GM18502 (cell line): Measurements from ENCODE around the gene TBXAS1.

ENCODE experiments used
- ATAC-seq: cut with Tn5 transposase; IDR thresholded peaks from one replicate; pipeline ENCODE4 v1.9.1; 2021; ENCODE audit warnings: mild to moderate bottlenecking; ENCODE audit not compliant: unreplicated experiment, poor library complexity

Gene TBXAS1

DNA sequence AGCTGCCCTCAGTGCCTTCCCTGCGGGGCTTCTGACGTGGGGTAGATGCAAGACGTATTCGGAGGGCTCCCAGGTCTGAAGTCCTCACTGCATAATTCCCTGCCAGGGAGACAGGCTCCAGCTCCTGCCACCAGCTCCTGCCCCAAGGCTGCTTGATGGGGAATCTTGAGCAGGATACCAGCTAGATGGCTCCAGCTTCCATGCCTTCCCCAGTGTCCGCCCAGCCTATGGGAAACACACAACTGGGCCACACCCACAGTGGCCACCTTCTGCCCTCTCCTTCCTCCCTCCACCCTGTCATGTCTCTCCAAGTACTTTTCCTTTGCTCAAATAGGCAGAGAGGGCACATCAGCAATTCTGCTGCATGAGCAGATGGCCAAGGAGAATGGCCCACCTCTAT is 137.9 kb downstream of the TBXAS1 start:
- ATAC-seq = no peak

- ATAC-seq = no peak
These were observed 139.9 kb downstream of the TBXAS1 start for GRCh38 chr7:139968931-139969330.

- ATAC-seq = no peak
These were observed 143.0 kb downstream of the TBXAS1 start for GRCh38 chr7:139972029-139972428.

GRCh38 chr7:139973101-139974050 is 144.3 kb downstream of the TBXAS1 start:
- ATAC-seq = no peak

GRCh38 chr7:139974179-139974811 is 145.2 kb downstream of the TBXAS1 start:
- ATAC-seq = no peak

GRCh38 chr7:139976055-139976837 is 147.2 kb downstream of the TBXAS1 start:
- ATAC-seq = no peak

DNA sequence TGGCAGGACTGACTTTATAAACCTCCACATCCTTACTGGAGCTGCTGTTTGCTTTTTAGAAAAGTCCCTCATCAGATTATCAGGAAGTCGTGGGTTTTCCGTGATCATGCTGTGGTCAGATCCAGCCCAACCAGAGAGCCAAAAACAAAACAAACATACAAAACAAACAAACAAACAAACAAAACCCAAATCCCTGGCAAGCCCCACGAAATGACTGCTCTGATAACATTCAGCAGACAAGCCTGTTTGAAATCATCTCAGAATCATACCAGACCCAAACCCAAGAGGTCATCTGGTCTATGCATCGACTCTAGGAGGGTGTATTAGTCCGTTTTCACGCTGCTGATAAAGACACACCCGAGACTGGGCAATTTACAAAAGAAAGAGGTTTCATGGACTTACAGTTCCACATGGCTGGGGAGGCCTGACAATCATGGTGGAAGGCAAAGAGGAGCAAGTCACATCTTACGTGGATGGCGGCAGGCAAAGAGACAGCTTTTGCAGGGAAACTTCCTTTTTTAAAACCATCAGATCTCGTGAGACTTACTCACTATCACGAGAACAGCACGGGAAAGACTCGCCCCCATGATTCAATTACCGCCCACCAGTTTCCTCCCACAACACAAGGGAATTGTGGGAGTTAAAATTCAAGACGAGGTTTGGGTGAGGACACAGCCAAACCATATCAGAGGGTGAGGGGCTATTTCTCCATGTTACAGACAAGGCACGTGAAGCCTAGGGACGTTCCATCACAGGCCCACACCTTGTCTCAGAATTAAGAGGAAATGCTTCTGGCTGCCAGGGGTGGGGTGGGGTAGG is 148.0 kb downstream of the TBXAS1 start:
- no peak for ATAC-seq

- ATAC-seq = no peak
These were observed 152.4 kb downstream of the TBXAS1 start for GRCh38 chr7:139981511-139981895.

DNA sequence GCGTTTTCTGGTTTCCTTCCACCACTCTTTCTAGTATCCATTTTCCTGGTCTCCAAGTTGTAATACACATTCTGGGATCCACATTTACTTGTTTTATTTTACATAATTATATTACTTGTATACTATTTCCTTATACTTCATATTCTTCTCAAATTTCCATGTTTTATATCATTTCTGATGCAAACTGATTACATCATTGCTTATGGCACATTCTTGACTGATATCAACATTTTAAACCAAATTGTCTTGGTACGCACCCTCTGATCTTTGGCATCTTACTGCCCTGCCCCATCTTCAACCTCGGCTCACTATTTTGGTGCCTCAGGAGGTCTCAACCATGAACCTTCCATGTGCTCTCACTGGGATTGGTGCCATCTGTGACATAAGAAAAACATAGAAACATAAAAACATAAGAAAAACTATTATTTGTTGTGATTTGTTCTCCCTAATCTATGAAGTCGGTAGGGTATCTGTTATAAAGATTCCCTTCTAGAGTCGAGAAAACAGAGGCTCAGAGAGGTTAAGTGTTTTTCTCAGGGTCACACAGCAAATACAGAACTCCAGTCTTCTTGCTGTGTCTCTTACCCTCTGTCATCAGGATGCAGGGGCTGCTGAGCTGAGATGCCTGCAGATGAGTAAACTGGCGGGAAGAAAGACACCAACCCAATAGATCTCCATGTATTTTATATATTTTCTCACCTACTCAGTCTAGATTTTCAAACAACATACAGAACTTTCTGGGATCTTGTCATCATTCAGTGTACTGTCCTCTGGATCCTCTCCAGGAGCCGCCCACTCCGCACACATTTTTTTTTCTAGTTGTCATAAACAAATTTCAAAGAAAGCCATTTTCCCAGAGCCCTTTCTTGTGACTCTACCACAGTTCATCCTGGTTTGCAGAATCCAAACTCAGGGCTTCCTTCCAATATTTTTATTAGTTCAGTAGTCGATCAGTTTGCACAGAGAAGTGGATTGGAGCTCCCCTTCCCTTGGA is 154.2 kb downstream of the TBXAS1 start:
- no peak for ATAC-seq

DNA sequence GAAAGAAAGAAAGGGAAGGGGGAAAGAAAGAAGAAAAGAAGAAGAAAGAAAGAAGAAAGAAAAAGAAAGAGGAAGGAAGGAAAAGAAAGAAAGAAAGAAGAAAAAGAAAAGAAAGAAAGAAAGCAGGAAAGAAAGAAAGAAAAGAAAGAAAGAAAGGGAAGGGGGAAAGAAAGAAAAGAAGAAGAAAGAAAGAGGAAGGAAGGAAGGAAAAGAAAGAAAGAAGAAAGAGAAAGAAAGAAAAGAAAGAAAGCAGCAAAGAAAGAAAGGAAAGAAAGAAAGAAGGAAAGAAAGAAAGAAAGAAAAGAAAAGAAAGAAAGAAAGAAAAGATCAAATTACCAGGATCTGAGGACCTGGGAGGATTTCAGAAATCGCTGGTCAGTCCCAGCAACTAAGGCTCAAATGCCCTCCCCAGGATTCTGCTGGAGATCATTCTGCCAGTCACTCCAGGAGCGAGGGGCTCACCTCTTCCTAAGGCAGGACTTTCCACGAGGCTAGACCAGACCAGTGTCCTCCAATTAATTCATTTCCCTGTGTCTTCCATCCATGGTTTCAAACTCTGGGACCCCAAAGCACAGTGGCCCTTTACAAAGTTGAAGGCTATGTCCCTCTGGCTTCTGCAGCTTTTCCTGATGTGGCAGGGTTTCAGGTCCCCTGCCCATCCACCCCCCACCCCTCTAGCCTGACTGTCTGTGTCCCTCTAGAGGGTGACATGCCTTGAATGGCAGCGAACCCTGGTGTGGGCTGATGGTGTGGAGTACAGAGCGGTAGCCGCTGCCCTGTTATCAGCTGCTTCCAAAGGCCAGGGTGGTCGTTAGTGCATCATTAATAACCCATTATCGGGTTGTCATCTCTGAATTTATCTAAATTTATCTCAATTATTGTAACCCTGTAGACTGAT is 155.8 kb downstream of the TBXAS1 start:
- no peak for ATAC-seq

- ATAC-seq = no peak
These were observed 156.7 kb downstream of the TBXAS1 start for GRCh38 chr7:139985811-139986210.

DNA sequence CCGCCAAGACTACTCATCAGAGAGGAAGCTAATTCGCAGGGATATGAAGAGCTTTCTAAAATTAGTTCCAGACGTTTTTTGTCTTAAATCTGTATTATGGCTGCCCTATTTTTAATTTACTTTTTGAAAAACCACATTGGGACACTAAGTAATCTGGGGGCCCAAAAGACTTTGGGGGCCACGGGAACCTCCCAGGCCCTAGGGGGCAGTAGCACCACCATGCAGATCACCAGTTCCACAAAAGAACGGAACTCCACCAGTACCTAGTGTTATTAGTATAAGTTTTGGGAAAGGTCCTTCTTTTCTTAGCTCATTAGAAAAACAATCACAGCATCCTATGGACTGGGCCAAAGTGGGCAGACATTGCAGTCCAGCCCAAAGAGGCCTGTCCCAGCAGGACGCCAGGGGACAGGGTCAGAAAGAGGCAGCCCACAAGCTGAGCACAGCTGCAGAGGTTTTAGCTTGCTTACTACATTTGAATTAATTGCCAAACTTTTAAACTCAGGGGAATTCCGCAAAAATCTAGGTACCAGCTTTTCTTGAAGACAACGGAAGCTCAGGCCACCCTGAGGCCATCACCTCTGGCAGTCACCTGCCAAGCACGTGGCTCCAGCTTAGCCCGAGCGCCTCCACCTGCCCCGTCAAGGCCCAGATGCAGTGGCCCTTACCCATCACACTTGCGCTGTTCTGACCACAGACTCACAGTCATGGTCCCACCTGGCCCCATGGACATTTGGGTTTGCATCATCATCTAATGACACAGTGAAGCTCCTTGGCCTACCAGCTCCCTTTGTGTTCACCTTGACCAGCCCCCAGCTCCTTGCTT is 158.8 kb downstream of the TBXAS1 start:
- ATAC-seq = no peak

DNA sequence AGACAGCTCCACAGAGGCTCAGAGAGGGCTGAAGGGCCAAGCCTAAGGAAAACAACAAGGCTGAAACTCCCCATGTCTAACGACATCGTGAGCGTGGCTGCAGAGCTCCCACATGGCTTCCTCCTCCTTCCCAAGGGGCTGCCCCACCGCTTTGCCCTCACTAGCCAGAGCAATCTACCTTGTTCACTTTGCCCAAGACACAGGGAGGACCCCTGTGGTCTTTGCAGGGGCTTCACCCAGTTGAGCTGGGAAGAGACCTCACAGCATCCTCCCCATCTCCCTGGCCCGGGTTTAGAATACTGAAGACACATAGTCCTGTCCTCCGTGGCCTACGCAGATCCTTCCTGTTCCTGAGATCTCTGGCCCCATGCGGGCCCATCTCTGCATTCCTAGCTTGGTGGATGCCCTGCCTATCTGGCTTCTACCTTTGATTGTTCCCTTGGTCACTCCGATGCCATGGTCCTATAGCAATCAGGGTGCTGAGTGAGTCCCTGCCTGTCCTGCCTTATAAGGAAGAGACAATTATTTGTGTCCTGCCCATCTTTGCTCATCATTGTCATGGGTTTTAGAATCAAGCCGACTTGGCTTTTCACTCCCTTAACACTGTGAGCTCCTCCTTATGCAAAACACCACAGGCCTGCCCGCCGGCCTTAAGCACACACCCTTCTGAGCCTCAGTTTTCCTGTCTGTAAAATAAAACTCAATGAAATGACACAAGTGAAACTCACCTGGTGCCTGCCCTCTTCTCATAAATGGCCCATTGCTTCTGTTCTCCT is 160.5 kb downstream of the TBXAS1 start:
- ATAC-seq = no peak

- ATAC-seq = no peak
These were observed 161.1 kb downstream of the TBXAS1 start for GRCh38 chr7:139990142-139990535.

GRCh38 chr7:139990571-139991268 is 161.7 kb downstream of the TBXAS1 start:
- no peak for ATAC-seq

DNA sequence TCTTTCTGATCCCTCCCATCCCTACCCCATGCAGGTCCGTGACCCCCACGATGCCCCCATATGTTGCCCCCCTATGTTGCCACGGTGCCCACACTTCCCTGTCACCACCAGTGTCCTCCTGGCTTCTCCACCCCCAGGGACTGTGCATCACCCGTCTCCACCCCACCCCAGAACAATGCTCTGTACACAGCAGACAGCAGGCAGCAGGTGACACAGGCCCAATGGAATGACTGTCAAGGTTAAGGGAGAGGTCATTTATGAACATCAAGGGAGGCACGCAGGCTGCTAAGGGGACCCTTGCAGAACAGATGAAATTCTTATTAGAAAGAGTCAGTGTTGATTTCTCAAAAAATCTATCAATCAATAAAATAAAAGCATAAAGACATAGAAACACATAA is 162.2 kb downstream of the TBXAS1 start:
- no peak for ATAC-seq
